CD14-positive monocyte (primary cell): Measurements from ENCODE around the gene GALNT18. TPM values are rescaled to one million over a fixed set of nuclear protein-coding genes. Genes with fewer than 3 reads are reported as not detected.

ENCODE experiments used
- DNase-seq, 3 donors: peaks; one replicate each; pipeline ENCODE4 v3.0.0-alpha.2; 2011 to 2022
- H2AFZ ChIP-seq: 2 replicates; pipeline ENCODE4 v1.6.0; 2012; ENCODE audit warnings: mild to moderate bottlenecking, low read depth, low read length, inconsistent platforms; ENCODE audit not compliant: insufficient read depth, poor library complexity, severe bottlenecking
- H3K27ac ChIP-seq, 2 donors: 1 replicate in 1 of 2; 2 replicates in 1 of 2; pipeline ENCODE4 v1.5.1; 2012 to 2013; ENCODE audit warnings: low read length in 2 of 2, control low read depth in 1 of 2, inconsistent platforms in 1 of 2, low read depth in 1 of 2, mild to moderate bottlenecking in 1 of 2
- H3K27me3 ChIP-seq, 2 donors: one replicate each; pipeline versions ENCODE4 v1.6.0 to v1.6.1; 2011 to 2013; ENCODE audit warnings: low read length in 2 of 2; ENCODE audit not compliant: control insufficient read depth in 2 of 2, insufficient read depth in 2 of 2
- H3K36me3 ChIP-seq, 2 donors: replicated peaks in 1 of 2; 1 replicate in 1 of 2; 2 replicates in 1 of 2; pipeline versions ENCODE4 v1.5.1 to v1.6.1; 2012 to 2013; ENCODE audit warnings: low read length in 2 of 2, control low read depth in 1 of 2, inconsistent platforms in 1 of 2, mild to moderate bottlenecking in 1 of 2; ENCODE audit not compliant: insufficient read depth in 2 of 2, control insufficient read depth in 1 of 2
- H3K4me1 ChIP-seq, 2 donors: 1 replicate in 1 of 2; 2 replicates in 1 of 2; pipeline versions ENCODE4 v1.5.1 to v1.6.1; 2012 to 2013; ENCODE audit warnings: low read length in 2 of 2, control low read depth in 1 of 2, inconsistent platforms in 1 of 2, mild to moderate bottlenecking in 1 of 2, moderate library complexity in 1 of 2; ENCODE audit not compliant: insufficient read depth in 2 of 2, control insufficient read depth in 1 of 2
- H3K4me2 ChIP-seq: replicated peaks from 2 replicates; pipeline ENCODE3; 2012; ENCODE audit warnings: low read length, moderate library complexity, mild to moderate bottlenecking; ENCODE audit not compliant: poor library complexity, severe bottlenecking; ENCODE audit errors: extremely low read depth
- H3K4me3 ChIP-seq, 3 experiments: fragments of 200-600 bp in 1 of 3; sonication (generic) in 1 of 3; replicated peaks in 1 of 3; 1 replicate in 2 of 3; 2 replicates in 1 of 3; pipeline ENCODE4 v1.5.1; 2011 to 2013; ENCODE audit warnings: low read length in 3 of 3, mild to moderate bottlenecking in 3 of 3, control low read depth in 2 of 3, low read depth in 2 of 3, inconsistent platforms in 1 of 3, moderate library complexity in 1 of 3
- H3K79me2 ChIP-seq: 2 replicates; pipeline ENCODE4 v1.6.0; 2012; ENCODE audit warnings: mild to moderate bottlenecking, control low read depth, inconsistent platforms, low read length, moderate library complexity; ENCODE audit not compliant: insufficient read depth
- H3K9ac ChIP-seq: 2 replicates; pipeline ENCODE4 v1.6.0; 2017; ENCODE audit warnings: low read length, mild to moderate bottlenecking; ENCODE audit not compliant: insufficient read depth, poor library complexity, severe bottlenecking
- H3K9me3 ChIP-seq, 2 donors: replicated peaks in 1 of 2; 1 replicate in 1 of 2; 2 replicates in 1 of 2; pipeline versions ENCODE4 v1.5.1 to v1.6.1; 2012 to 2013; ENCODE audit warnings: low read length in 2 of 2, control low read depth in 1 of 2; ENCODE audit not compliant: control insufficient read depth in 1 of 2, insufficient read depth in 1 of 2
- H4K20me1 ChIP-seq: 2 replicates; pipeline ENCODE4 v1.6.0; 2012; ENCODE audit warnings: mild to moderate bottlenecking, low read length, control low read depth, moderate library complexity; ENCODE audit not compliant: insufficient read depth
- H3K27ac Mint-ChIP-seq, 7 donors: one replicate each; pipeline ENCODE4 v1.8.0; 2020; ENCODE audit warnings: mild to moderate bottlenecking in 7 of 7, mixed read lengths in 7 of 7, moderate library complexity in 6 of 7, inconsistent platforms in 2 of 7
- H3K27me3 Mint-ChIP-seq, 3 donors: one replicate each; pipeline ENCODE4 v1.8.0; 2021 to 2022; ENCODE audit warnings: low read depth in 3 of 3, mild to moderate bottlenecking in 3 of 3, mixed read lengths in 3 of 3, moderate library complexity in 3 of 3, inconsistent platforms in 1 of 3
- H3K36me3 Mint-ChIP-seq, 2 donors: one replicate each; pipeline ENCODE4 v1.8.0; 2020; ENCODE audit warnings: mixed read lengths in 2 of 2, inconsistent platforms in 1 of 2, mild to moderate bottlenecking in 1 of 2
- H3K4me1 Mint-ChIP-seq: one replicate; pipeline ENCODE4 v1.8.0; 2020; ENCODE audit warnings: mild to moderate bottlenecking, mixed read lengths
- H3K4me3 Mint-ChIP-seq, 2 donors: one replicate each; pipeline ENCODE4 v1.8.0; 2020; ENCODE audit warnings: mild to moderate bottlenecking in 2 of 2, mixed read lengths in 2 of 2, moderate library complexity in 1 of 2
- H3K9me3 Mint-ChIP-seq, 7 donors: one replicate each; pipeline ENCODE4 v1.8.0; 2020 to 2022; ENCODE audit warnings: mixed read lengths in 7 of 7, mild to moderate bottlenecking in 6 of 7, moderate library complexity in 6 of 7, inconsistent platforms in 2 of 7
- WGBS: methylation state at CpG from one replicate; pipeline ENCODE4 v1.1.5; 2013; ENCODE audit warnings: missing lambda C conversion rate; ENCODE audit not compliant: insufficient coverage; 5-methylcytosine and 5-hydroxymethylcytosine counted together
- intact Hi-C, 2 donors: fragments of 100-400 bp; cut with micrococcal nuclease; formaldehyde crosslinking; loops; one replicate each; pipeline versions ENCODE4 v1.15.0 to v1.15.1; 2023
- polyA plus RNA-seq, 3 donors: library from polyadenylated mRNA; depleted of rRNA in 1 of 3; unstranded in 2 of 3; stranded (reverse) in 1 of 3; fragments of 300-500 nt in 2 of 3; fragments of >200 nt in 1 of 3; fragmentation: Illumina TruSeq in 2 of 3; gene quantifications; 1 replicate in 2 of 3; 2 replicates in 1 of 3; pipeline ENCODE4 v1.2.3, GENCODE V29; 2012 to 2021
- TF ChIP-seq, protein P1 (sequence below): fragments of 200-600 bp; IDR thresholded peaks from one replicate; pipeline ENCODE4 v1.8.0; 2022; ENCODE audit warnings: antibody characterized with exemption, mild to moderate bottlenecking

The GALNT18 gene
- polyA plus RNA-seq, 3 donors, result not detected

DNA sequence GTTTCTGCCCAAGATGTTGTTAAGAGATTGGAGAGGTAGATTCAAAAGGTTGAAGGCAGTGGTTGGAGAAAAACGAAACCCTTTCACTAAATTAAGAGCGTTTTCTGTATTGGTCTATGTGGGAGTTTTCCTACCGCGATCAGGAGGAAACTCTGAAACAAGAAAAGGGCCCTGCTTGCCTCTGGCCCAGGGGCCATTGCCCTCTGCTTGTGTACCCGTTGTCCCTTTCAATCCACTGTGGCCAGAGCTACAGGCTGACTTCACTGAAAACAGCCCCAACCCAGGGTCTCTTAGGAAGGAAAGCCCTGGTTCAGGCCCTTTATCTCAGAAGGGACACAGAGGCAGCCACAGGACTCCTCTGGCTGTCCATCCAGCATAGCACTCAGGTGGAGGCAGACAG lies 367.8 kb downstream of the GALNT18 start:
- DNase-seq, result no peak
- Histone ChIP-seq H3K27me3 (no peaks in the 10 kb centered on the region), H3K4me3 (no peak overlapping the region), H3K4me2 (no peak overlapping the region), H3K27ac (no peak overlapping the region), H3K9ac (no peak overlapping the region), H3K36me3 (no peaks in the 10 kb centered on the region), H4K20me1 (no peaks in the 10 kb centered on the region), H2AFZ (no peak overlapping the region), H3K4me1 (no peaks in the 10 kb centered on the region), H3K79me2 (no peaks in the 10 kb centered on the region), H3K9me3 (no peaks in the 10 kb centered on the region)
- H3K9me3 Mint-ChIP-seq, result peaks cover 0 to 3% (median 0%) of the 10 kb centered on the region in 7 donors
- no peaks in the 10 kb centered on the region for H3K4me1 Mint-ChIP-seq
- H3K27me3 Mint-ChIP-seq, result peaks cover 6 to 10% (median 8%) of the 10 kb centered on the region in 3 donors
- H3K27ac Mint-ChIP-seq, result peak overlapping the region in 1 of 7 donors; percentile 48
- 43% methylated on average over 1 of the region's 5 CpGs for WGBS
- TF ChIP-seq, protein P1, sequence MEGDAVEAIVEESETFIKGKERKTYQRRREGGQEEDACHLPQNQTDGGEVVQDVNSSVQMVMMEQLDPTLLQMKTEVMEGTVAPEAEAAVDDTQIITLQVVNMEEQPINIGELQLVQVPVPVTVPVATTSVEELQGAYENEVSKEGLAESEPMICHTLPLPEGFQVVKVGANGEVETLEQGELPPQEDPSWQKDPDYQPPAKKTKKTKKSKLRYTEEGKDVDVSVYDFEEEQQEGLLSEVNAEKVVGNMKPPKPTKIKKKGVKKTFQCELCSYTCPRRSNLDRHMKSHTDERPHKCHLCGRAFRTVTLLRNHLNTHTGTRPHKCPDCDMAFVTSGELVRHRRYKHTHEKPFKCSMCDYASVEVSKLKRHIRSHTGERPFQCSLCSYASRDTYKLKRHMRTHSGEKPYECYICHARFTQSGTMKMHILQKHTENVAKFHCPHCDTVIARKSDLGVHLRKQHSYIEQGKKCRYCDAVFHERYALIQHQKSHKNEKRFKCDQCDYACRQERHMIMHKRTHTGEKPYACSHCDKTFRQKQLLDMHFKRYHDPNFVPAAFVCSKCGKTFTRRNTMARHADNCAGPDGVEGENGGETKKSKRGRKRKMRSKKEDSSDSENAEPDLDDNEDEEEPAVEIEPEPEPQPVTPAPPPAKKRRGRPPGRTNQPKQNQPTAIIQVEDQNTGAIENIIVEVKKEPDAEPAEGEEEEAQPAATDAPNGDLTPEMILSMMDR, result no peak
- intact Hi-C loops, result no loop called here
- H3K36me3 Mint-ChIP-seq, result no peaks in the 10 kb centered on the region
- no peak overlapping the region for H3K4me3 Mint-ChIP-seq

DNA sequence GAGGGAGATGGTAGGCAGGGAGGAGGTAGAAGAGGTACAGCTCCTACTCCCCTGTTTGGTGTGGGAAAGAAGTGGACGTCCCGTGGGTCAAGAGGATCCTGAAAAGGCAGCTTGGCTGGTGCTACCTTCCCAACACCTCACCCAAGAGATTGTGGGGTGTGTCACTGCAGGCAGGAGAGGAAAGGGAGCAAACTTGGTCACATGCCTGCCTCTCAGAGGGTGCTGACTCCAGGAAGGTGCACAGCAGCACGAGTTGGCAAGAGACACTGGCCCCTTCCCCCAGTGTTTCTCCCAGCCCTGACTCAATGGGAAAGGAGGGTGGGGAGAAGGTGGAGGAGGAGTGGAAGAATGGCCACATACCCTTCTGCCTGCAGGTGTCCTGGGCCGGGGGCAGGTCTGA lies 368.3 kb downstream of the GALNT18 start:
- no peaks in the 10 kb centered on the region for H3K9me3 ChIP-seq

More for the DNA sequence above, 368.3 kb downstream of the GALNT18 start:
- no peak overlapping the region for H3K4me3 ChIP-seq
- no peak overlapping the region for H3K4me2 ChIP-seq
- intact Hi-C loops, result no loop called here
- no peaks in the 10 kb centered on the region for H4K20me1 ChIP-seq
- no peak overlapping the region for H3K9ac ChIP-seq
- no peak overlapping the region for H3K27ac ChIP-seq
- Mint-ChIP-seq H3K9me3 (peaks cover 0 to 3% (median 0%) of the 10 kb centered on the region in 7 donors), H3K4me3 (no peak overlapping the region), H3K36me3 (no peaks in the 10 kb centered on the region), H3K4me1 (no peaks in the 10 kb centered on the region), H3K27me3 (peaks cover 6 to 10% (median 8%) of the 10 kb centered on the region in 3 donors), H3K27ac (no peak overlapping the region)
- H3K4me1 ChIP-seq, result no peaks in the 10 kb centered on the region
- TF ChIP-seq, protein P1, result no peak
- no peaks in the 10 kb centered on the region for H3K79me2 ChIP-seq
- WGBS, result no CpG with 5 or more reads among the region's 4 CpGs
- no peaks in the 10 kb centered on the region for H3K27me3 ChIP-seq
- no peak overlapping the region for H2AFZ ChIP-seq
- no peaks in the 10 kb centered on the region for H3K36me3 ChIP-seq
- no peak for DNase-seq
